HepG2 (cell line): ENCODE measurements around the gene SLC5A6. TPM values are rescaled to one million over a fixed set of nuclear protein-coding genes. Genes with fewer than 3 reads are reported as not detected.
A peak's percentile ranks its signal among the peaks of the same experiment; 100 is the strongest.

Source experiments
- ASH2L ChIP-seq: fragments of 300-600, 200-600 bp; sonication (generic); IDR thresholded peaks from 2 replicates; pipeline ENCODE4 v1.7.0; 2017; ENCODE audit warnings: low read depth, mild to moderate bottlenecking, moderate library complexity, mixed read lengths, low read length; ENCODE audit not compliant: insufficient read length
- BCL6 ChIP-seq: IDR thresholded peaks from 2 replicates; pipeline ENCODE4 v1.6.1; 2016; ENCODE audit warnings: missing genetic modification reagents, missing compliant biosample characterization
- CENPT ChIP-seq: sonication (generic); formaldehyde crosslinking; IDR thresholded peaks from 2 replicates; pipeline ENCODE4 v1.8.0; 2022; ENCODE audit warnings: low read depth, mild to moderate bottlenecking, moderate library complexity, missing genetic modification reagents
- FOXK1 ChIP-seq: sonication (generic); formaldehyde crosslinking; IDR thresholded peaks from 2 replicates; pipeline ENCODE4 v1.4.0; 2020; ENCODE audit warnings: low read depth, missing genetic modification reagents, borderline replicate concordance
- KAT2B ChIP-seq: fragments of 150-350 bp; IDR thresholded peaks from 2 replicates; pipeline ENCODE4 v1.6.1; 2014; ENCODE audit warnings: low read depth, low read length, borderline replicate concordance
- MIXL1 ChIP-seq: IDR thresholded peaks from 2 replicates; pipeline ENCODE4 v1.6.1; 2016
- MYC ChIP-seq: sonication (generic); formaldehyde crosslinking; IDR thresholded peaks from 2 replicates; pipeline ENCODE4 v1.9.0; 2021; ENCODE audit warnings: missing genetic modification reagents, borderline replicate concordance
- MYNN ChIP-seq: sonication (generic); formaldehyde crosslinking; IDR thresholded peaks from 2 replicates; pipeline ENCODE4 v1.4.0; 2020; ENCODE audit warnings: mild to moderate bottlenecking, low read depth, missing genetic modification reagents
- NBN ChIP-seq: fragments of 450-650 bp; conservative IDR thresholded peaks from 2 replicates; pipeline ENCODE4 v1.6.1; 2017
- NR2F6 ChIP-seq, 2 experiments: IDR thresholded peaks; 2 replicates each; pipeline ENCODE4 v1.6.1; 2016; ENCODE audit warnings: antibody characterized with exemption in 1 of 2, mild to moderate bottlenecking in 1 of 2
- RXRB ChIP-seq: IDR thresholded peaks from 2 replicates; pipeline ENCODE4 v1.6.1; 2016; ENCODE audit warnings: borderline replicate concordance, missing genetic modification reagents, missing compliant biosample characterization
- SCMH1 ChIP-seq: sonication (generic); formaldehyde crosslinking; IDR thresholded peaks from 2 replicates; pipeline ENCODE4 v1.9.0; 2021; ENCODE audit warnings: missing genetic modification reagents, mild to moderate bottlenecking, borderline replicate concordance
- SNRNP70 ChIP-seq: fragments of 200-400 bp; formaldehyde crosslinking; IDR thresholded peaks from 2 replicates; pipeline ENCODE4 v1.6.1; 2017; ENCODE audit warnings: mild to moderate bottlenecking, low read depth, low read length, moderate library complexity
- TMF1 ChIP-seq: sonication (generic); formaldehyde crosslinking; IDR thresholded peaks from 2 replicates; pipeline ENCODE4 v1.8.1; 2022; ENCODE audit warnings: low read depth, missing genetic modification reagents
- ZFYVE20 ChIP-seq: sonication (generic); formaldehyde crosslinking; IDR thresholded peaks from 2 replicates; pipeline ENCODE4 v1.8.0; 2023; ENCODE audit warnings: low read depth, mild to moderate bottlenecking, moderate library complexity, missing genetic modification reagents, borderline replicate concordance
- ZNF552 ChIP-seq: sonication (generic); formaldehyde crosslinking; IDR thresholded peaks from 2 replicates; pipeline ENCODE4 v1.9.0; 2022; ENCODE audit warnings: missing genetic modification reagents, mild to moderate bottlenecking, borderline replicate concordance
- ZNF605 ChIP-seq: sonication (generic); formaldehyde crosslinking; IDR thresholded peaks from 2 replicates; pipeline ENCODE4 v1.8.0; 2022; ENCODE audit warnings: mild to moderate bottlenecking, missing genetic modification reagents
- ZNF713 ChIP-seq: sonication (generic); formaldehyde crosslinking; IDR thresholded peaks from 2 replicates; pipeline ENCODE4 v1.4.0; 2020; ENCODE audit warnings: mild to moderate bottlenecking, missing genetic modification reagents
- ZNF746 ChIP-seq: sonication (generic); formaldehyde crosslinking; IDR thresholded peaks from 2 replicates; pipeline ENCODE4 v1.8.0; 2022; ENCODE audit warnings: mild to moderate bottlenecking, missing genetic modification reagents
- polyA plus RNA-seq, 8 experiments: library from polyadenylated mRNA; depleted of rRNA in 3 of 8; stranded (reverse) in 7 of 8; unstranded in 1 of 8; fragments of >200 nt; fragmentation: Illumina TruSeq in 4 of 8; extraction: Trizol in 4 of 8; gene quantifications; 2 replicates each; pipeline versions ENCODE4 v1.2.1 to v1.2.3, GENCODE V29; 2011 to 2016; ENCODE audit warnings: low read depth in 4 of 8, missing spikeins in 1 of 8, mixed read lengths in 1 of 8; ENCODE audit not compliant: insufficient read depth in 1 of 8
- total RNA-seq, 5 experiments: library from RNA; depleted of rRNA; stranded (reverse); fragments of >200 nt; fragmentation: Illumina TruSeq; extraction: Trizol; gene quantifications; 2 replicates each; pipeline ENCODE4 v1.2.3, GENCODE V29; 2016; ENCODE audit warnings: low read depth in 1 of 5
- TF ChIP-seq, protein P1 (sequence below): sonication (generic); formaldehyde crosslinking; IDR thresholded peaks from 2 replicates; pipeline ENCODE4 v1.5.0; 2020; ENCODE audit warnings: mild to moderate bottlenecking, missing genetic modification reagents, borderline replicate concordance
- TF ChIP-seq, protein P2 (sequence below): sonication (generic); IDR thresholded peaks from 2 replicates; pipeline ENCODE4 v1.6.1; 2016; ENCODE audit warnings: low read depth, borderline replicate concordance
- TF ChIP-seq, protein P3 (sequence below): IDR thresholded peaks from 2 replicates; pipeline ENCODE4 v1.6.1; 2018; ENCODE audit warnings: missing genetic modification reagents, mild to moderate bottlenecking, missing compliant biosample characterization
- TF ChIP-seq, protein P4 (sequence below): sonication (generic); formaldehyde crosslinking; IDR thresholded peaks from 2 replicates; pipeline ENCODE4 v1.8.0; 2022; ENCODE audit warnings: missing genetic modification reagents, mild to moderate bottlenecking, borderline replicate concordance

The SLC5A6 gene
- total and polyA plus RNA-seq, 2 of the 13 experiments (the other 11 are each of a cell fraction or from before 2014, with no cell fraction given), result 135 to 417 TPM

DNA sequence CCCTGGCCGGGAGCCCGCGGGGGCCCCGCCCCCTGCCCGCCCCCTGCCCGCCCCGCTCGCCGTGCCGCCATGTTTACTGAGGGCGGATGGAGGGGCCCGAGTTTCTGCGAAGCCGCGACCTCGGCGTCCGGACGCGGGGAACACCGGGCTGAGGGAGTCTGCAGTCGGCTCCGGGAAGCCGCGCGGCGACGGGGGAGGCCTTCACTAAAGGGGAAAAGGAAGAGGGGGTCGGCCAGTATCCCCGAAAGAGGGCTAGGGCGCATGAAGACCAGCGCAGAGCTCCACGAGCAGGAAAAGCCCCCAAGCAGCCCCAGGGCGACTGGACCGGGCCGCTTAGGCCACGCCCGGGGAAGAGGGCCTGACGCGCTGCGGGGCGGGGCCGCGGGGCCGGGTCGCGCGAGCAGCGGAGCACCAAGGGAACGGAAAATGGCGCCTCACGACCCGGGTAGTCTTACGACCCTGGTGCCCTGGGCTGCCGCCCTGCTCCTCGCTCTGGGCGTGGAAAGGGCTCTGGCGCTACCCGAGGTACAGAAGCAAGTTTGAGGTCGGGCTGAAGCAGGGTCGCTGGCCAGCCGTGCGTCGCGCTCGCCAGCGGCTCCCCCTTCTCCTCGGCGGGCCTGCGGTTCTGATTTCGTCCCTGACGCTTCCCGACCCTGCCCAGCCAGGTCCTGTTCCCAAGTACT lies at the start of gene SLC5A6, which contains the start of gene ATRAID (continued):
- TF ChIP-seq, protein P1, sequence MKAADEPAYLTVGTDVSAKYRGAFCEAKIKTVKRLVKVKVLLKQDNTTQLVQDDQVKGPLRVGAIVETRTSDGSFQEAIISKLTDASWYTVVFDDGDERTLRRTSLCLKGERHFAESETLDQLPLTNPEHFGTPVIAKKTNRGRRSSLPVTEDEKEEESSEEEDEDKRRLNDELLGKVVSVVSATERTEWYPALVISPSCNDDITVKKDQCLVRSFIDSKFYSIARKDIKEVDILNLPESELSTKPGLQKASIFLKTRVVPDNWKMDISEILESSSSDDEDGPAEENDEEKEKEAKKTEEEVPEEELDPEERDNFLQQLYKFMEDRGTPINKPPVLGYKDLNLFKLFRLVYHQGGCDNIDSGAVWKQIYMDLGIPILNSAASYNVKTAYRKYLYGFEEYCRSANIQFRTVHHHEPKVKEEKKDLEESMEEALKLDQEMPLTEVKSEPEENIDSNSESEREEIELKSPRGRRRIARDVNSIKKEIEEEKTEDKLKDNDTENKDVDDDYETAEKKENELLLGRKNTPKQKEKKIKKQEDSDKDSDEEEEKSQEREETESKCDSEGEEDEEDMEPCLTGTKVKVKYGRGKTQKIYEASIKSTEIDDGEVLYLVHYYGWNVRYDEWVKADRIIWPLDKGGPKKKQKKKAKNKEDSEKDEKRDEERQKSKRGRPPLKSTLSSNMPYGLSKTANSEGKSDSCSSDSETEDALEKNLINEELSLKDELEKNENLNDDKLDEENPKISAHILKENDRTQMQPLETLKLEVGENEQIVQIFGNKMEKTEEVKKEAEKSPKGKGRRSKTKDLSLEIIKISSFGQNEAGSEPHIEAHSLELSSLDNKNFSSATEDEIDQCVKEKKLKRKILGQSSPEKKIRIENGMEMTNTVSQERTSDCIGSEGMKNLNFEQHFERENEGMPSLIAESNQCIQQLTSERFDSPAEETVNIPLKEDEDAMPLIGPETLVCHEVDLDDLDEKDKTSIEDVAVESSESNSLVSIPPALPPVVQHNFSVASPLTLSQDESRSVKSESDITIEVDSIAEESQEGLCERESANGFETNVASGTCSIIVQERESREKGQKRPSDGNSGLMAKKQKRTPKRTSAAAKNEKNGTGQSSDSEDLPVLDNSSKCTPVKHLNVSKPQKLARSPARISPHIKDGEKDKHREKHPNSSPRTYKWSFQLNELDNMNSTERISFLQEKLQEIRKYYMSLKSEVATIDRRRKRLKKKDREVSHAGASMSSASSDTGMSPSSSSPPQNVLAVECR (CRISPR knock-in tag), result peak; percentile 77
- TF ChIP-seq KAT2B (no peak), ZNF552 (CRISPR knock-in tag) (peak; percentile 77; the same call in 1 of the 2 replicates), ZNF605 (CRISPR knock-in tag) (peak; percentile 63; the same call in 1 of the 2 replicates), ZFYVE20 (CRISPR knock-in tag) (no peak; the same call in 1 of the 2 replicates), FOXK1 (peak; percentile 64), SNRNP70 (no peak), BCL6 (CRISPR knock-in tag) (0 out of 2 replicates have a peak, but pooled peaks have one; percentile 22), RXRB (CRISPR knock-in tag) (peak; percentile 68), MYNN (CRISPR knock-in tag) (0 out of 2 replicates have a peak, but pooled peaks have one; percentile 35), NR2F6 (IDR thresholded peaks at IDR 0.05) (no peak), NR2F6 (CRISPR knock-in tag; IDR thresholded peaks at IDR 0.05) (0 out of 2 replicates have a peak, but pooled peaks have one; percentile 25), NBN (no peak), TMF1 (CRISPR knock-in tag) (no peak), ZNF713 (peak; percentile 62; the same call in 1 of the 2 replicates), SCMH1 (CRISPR knock-in tag) (no peak), CENPT (CRISPR knock-in tag) (no peak; the same call in 1 of the 2 replicates), ASH2L (peak; percentile 79), ZNF746 (CRISPR knock-in tag) (peak; percentile 70), MIXL1 (CRISPR knock-in tag) (no peak), MYC (CRISPR knock-in tag) (peak; percentile 3)
- TF ChIP-seq, protein P2, sequence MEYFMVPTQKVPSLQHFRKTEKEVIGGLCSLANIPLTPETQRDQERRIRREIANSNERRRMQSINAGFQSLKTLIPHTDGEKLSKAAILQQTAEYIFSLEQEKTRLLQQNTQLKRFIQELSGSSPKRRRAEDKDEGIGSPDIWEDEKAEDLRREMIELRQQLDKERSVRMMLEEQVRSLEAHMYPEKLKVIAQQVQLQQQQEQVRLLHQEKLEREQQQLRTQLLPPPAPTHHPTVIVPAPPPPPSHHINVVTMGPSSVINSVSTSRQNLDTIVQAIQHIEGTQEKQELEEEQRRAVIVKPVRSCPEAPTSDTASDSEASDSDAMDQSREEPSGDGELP, result no peak
- TF ChIP-seq, protein P3, sequence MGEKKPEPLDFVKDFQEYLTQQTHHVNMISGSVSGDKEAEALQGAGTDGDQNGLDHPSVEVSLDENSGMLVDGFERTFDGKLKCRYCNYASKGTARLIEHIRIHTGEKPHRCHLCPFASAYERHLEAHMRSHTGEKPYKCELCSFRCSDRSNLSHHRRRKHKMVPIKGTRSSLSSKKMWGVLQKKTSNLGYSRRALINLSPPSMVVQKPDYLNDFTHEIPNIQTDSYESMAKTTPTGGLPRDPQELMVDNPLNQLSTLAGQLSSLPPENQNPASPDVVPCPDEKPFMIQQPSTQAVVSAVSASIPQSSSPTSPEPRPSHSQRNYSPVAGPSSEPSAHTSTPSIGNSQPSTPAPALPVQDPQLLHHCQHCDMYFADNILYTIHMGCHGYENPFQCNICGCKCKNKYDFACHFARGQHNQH (CRISPR knock-in tag), result peak; percentile 89
- TF ChIP-seq, protein P4, sequence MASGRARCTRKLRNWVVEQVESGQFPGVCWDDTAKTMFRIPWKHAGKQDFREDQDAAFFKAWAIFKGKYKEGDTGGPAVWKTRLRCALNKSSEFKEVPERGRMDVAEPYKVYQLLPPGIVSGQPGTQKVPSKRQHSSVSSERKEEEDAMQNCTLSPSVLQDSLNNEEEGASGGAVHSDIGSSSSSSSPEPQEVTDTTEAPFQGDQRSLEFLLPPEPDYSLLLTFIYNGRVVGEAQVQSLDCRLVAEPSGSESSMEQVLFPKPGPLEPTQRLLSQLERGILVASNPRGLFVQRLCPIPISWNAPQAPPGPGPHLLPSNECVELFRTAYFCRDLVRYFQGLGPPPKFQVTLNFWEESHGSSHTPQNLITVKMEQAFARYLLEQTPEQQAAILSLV (CRISPR knock-in tag), result no peak; the same call in 1 of the 2 replicates
